H1 (cell line): ENCODE measurements around the gene CDK5R1. TPM values are rescaled to one million over a fixed set of nuclear protein-coding genes. Genes with fewer than 3 reads are reported as not detected.

Experiments
- ASH2L ChIP-seq: fragments of 200-600, 300-600 bp; sonication (generic); IDR thresholded peaks from one replicate; pipeline ENCODE4 v1.7.1; 2017; ENCODE audit warnings: low read length
- CHD7 ChIP-seq: fragments of 300-600 bp; sonication (generic); IDR thresholded peaks from 2 replicates; pipeline ENCODE4 v1.7.1; 2012; ENCODE audit warnings: low read length, moderate library complexity, mild to moderate bottlenecking, inconsistent platforms; ENCODE audit not compliant: insufficient replicate concordance
- EP300 ChIP-seq, 2 experiments: IDR thresholded peaks; 1 replicate in 1 of 2; 2 replicates in 1 of 2; pipeline ENCODE4 v1.6.1; 2011 to 2012; ENCODE audit warnings: low read depth in 2 of 2, low read length in 2 of 2, mild to moderate bottlenecking in 2 of 2, borderline replicate concordance in 1 of 2, inconsistent platforms in 1 of 2, moderate library complexity in 1 of 2
- POU5F1 ChIP-seq: IDR thresholded peaks from 2 replicates; pipeline ENCODE4 v1.6.1; 2011; ENCODE audit warnings: low read depth, mild to moderate bottlenecking, low read length, moderate library complexity
- RFX5 ChIP-seq: IDR thresholded peaks from 2 replicates; pipeline ENCODE4 v1.6.1; 2011; ENCODE audit warnings: low read depth, low read length, improper control_type of control experiment, borderline replicate concordance
- SP4 ChIP-seq: IDR thresholded peaks from 2 replicates; pipeline ENCODE4 v1.6.1; 2012; ENCODE audit warnings: low read length, inconsistent platforms
- YY1 ChIP-seq: IDR thresholded peaks from 2 replicates; pipeline ENCODE4 v1.6.1; 2011; ENCODE audit warnings: low read depth, mild to moderate bottlenecking, low read length
- polyA plus RNA-seq, 7 experiments: library from polyadenylated mRNA; depleted of rRNA in 3 of 7; stranded (reverse) in 5 of 7; unstranded in 2 of 7; fragments of >200 nt in 5 of 7; fragments of 200-250 nt in 2 of 7; gene quantifications; 1 replicate in 5 of 7; 2 replicates in 1 of 7; 4 replicates in 1 of 7; pipeline versions ENCODE4 v1.2.1 to v1.2.3, GENCODE V29; 2011 to 2013; ENCODE audit warnings: missing spikeins in 2 of 7, mixed read lengths in 2 of 7
- total RNA-seq: library from RNA; stranded (reverse); fragmentation: NEBNext Ultra II Directional; extraction: Animal tissue kit (Norgen Biotek cat#: 25700); gene quantifications from 2 replicates; pipeline ENCODE4 v1.2.1, GENCODE V29; 2021
- TF ChIP-seq, protein P1 (sequence below): IDR thresholded peaks from 2 replicates; pipeline ENCODE4 v1.6.1; 2012; ENCODE audit warnings: low read length, inconsistent platforms

Gene CDK5R1
- total and polyA plus RNA-seq, 2 of the 8 experiments (the other 6 are each of a cell fraction or from before 2014, with no cell fraction given) = 2.7 to 9.9 TPM

GRCh38 chr17:32536736-32537643 is 50.2 kb downstream of the CDK5R1 start (continued):
- no peak for TF ChIP-seq CHD7
- TF ChIP-seq SP4 = no peak
- TF ChIP-seq, protein P1, sequence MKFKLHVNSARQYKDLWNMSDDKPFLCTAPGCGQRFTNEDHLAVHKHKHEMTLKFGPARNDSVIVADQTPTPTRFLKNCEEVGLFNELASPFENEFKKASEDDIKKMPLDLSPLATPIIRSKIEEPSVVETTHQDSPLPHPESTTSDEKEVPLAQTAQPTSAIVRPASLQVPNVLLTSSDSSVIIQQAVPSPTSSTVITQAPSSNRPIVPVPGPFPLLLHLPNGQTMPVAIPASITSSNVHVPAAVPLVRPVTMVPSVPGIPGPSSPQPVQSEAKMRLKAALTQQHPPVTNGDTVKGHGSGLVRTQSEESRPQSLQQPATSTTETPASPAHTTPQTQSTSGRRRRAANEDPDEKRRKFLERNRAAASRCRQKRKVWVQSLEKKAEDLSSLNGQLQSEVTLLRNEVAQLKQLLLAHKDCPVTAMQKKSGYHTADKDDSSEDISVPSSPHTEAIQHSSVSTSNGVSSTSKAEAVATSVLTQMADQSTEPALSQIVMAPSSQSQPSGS = no peak
- no peak for TF ChIP-seq EP300 (IDR thresholded peaks at IDR 0.05; ENCODE audit: borderline replicate concordance in 1 of 2, low read depth in 2 of 2, low read length in 2 of 2)
- TF ChIP-seq RFX5 = no peak
- no peak for TF ChIP-seq YY1
- TF ChIP-seq ASH2L = no peak
- no peak for TF ChIP-seq POU5F1
